Mesothelial cell of epicardium (in vitro differentiated cells): Measurements from ENCODE around the gene CSRNP2. TPM values are rescaled to one million over a fixed set of nuclear protein-coding genes. Genes with fewer than 3 reads are reported as not detected.
"Not testable (repeated sequence)": the region's sequence is repeated elsewhere in the genome, so short reads cannot be mapped to it uniquely, and the experiment has no call there.

Experiments used
- DNase-seq, 2 experiments: peaks; one replicate each; pipeline ENCODE4 v3.0.0; 2021; ENCODE audit warnings: low spot score in 2 of 2; ENCODE audit not compliant: unreplicated experiment in 2 of 2
- H3K27ac Mint-ChIP-seq: 2 replicates; pipeline ENCODE4 v1.8.0; 2021; ENCODE audit warnings: mixed read lengths
- H3K27me3 Mint-ChIP-seq: 2 replicates; pipeline ENCODE4 v1.8.0; 2021; ENCODE audit warnings: low read depth, mixed read lengths
- H3K36me3 Mint-ChIP-seq: 2 replicates; pipeline ENCODE4 v1.8.0; 2021; ENCODE audit warnings: mixed read lengths
- H3K4me1 Mint-ChIP-seq: 2 replicates; pipeline ENCODE4 v1.8.0; 2021; ENCODE audit warnings: mixed read lengths
- H3K4me3 Mint-ChIP-seq: 2 replicates; pipeline ENCODE4 v1.8.0; 2021; ENCODE audit warnings: mild to moderate bottlenecking, moderate library complexity, mixed read lengths
- H3K9me3 Mint-ChIP-seq: 2 replicates; pipeline ENCODE4 v1.8.0; 2021; ENCODE audit warnings: mixed read lengths
- CTCF ChIP-seq: fragments of 200-600 bp; sonication (generic); IDR thresholded peaks from one replicate; pipeline ENCODE4 v1.5.0; 2021; ENCODE audit warnings: antibody characterized with exemption; ENCODE audit not compliant: unreplicated experiment
- total RNA-seq: library from RNA; stranded (reverse); gene quantifications from 3 replicates; pipeline ENCODE4 v1.2.1, GENCODE V29; 2021

CSRNP2 gene
- total RNA-seq, 1 donor from 2014 or later = 50.5 TPM

DNA sequence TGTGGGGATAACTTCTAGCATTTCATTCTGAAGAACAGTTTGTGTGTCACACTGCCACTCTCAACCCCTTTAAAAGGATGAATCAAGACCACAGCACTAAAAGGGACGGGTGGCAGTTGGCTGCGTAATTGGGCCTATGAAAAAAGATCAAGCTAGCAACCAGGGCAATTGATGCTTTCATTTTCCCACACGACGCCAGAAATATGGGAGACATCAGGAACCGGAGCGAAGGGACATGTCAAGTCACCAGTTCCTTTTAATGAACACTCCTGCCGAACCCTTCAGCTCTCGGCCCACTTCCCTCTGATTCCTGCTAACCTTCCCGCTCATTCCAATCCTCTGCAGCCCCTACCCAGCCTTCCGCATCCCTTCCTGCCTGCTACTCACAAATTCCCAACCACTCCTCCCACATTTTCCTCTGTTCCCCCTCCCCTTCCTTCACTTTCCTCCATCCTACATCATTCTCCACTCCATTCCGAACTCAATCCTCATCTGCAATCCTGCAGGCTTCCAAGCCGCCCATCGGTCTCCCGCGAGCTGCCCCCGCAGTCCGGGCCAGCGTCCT is 753 bp downstream of the CSRNP2 start:
- TF ChIP-seq CTCF = no peak

DNA sequence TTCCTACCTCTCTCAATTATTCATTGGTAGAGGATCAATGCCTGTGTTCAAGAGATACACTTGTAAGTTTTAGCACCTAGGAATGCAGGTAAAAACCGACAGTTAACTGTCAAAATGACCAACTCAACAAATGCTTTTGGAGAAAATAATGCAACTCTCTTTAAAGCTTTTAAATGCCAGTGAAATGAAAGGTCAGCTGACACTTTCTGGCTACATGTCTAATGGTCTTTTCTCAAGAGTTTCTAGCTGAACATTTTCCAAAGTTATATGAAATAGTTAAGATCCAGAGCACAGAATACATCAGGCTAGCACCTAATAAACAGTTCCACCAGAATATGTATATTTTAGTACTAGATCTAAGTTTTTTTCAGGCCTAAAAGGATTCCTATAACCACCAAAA is 2.0 kb downstream of the CSRNP2 start:
- peak overlapping the region; percentile 91 for H3K4me3 Mint-ChIP-seq

More for the DNA sequence above, 753 bp downstream of the CSRNP2 start:
- Mint-ChIP-seq H3K27ac (peak overlapping the region; percentile 87), H3K9me3 (no peaks in the 10 kb centered on the region), H3K4me3 (peak overlapping the region; percentile 91), H3K4me1 (peaks cover 38% of the 10 kb centered on the region), H3K27me3 (no peaks in the 10 kb centered on the region), H3K36me3 (peaks cover 7% of the 10 kb centered on the region)
- peak in 1 of 2 experiments; percentile 41 for DNase-seq

DNA sequence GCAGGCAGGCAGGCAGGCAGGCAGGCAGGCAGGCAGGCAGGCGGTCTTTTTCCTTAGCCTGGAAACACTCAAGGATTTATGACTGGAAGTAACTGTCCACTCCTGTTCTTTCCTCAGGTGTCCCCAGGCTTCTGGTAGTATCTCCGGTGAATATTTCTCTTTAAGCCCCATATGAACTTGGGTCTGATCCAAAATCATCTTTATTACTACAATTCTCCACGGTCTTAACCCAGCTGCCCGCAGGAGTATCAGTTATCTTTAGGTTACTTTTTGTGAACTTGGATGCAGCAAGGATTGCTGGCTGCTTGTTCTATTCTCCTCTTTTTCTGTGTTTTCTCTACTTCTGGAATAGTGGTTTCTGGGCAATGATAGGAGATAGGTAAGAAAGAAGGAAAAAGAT is 3.3 kb downstream of the CSRNP2 start:
- no peaks in the 10 kb centered on the region for H3K9me3 Mint-ChIP-seq
- TF ChIP-seq CTCF = no peak
- peak overlapping the region; percentile 66 for H3K27ac Mint-ChIP-seq
- H3K4me3 Mint-ChIP-seq = no peak overlapping the region
- DNase-seq = no peak
- peaks cover 7% of the 10 kb centered on the region for H3K36me3 Mint-ChIP-seq
- H3K27me3 Mint-ChIP-seq = no peaks in the 10 kb centered on the region
- H3K4me1 Mint-ChIP-seq = peaks cover 39% of the 10 kb centered on the region

More for the DNA sequence above, 2.0 kb downstream of the CSRNP2 start:
- H3K9me3 Mint-ChIP-seq = no peaks in the 10 kb centered on the region
- DNase-seq = no peak
- H3K36me3 Mint-ChIP-seq = peaks cover 7% of the 10 kb centered on the region
- peaks cover 39% of the 10 kb centered on the region for H3K4me1 Mint-ChIP-seq
- H3K27me3 Mint-ChIP-seq = no peaks in the 10 kb centered on the region
- TF ChIP-seq CTCF = no peak
- no peak overlapping the region for H3K27ac Mint-ChIP-seq

DNA sequence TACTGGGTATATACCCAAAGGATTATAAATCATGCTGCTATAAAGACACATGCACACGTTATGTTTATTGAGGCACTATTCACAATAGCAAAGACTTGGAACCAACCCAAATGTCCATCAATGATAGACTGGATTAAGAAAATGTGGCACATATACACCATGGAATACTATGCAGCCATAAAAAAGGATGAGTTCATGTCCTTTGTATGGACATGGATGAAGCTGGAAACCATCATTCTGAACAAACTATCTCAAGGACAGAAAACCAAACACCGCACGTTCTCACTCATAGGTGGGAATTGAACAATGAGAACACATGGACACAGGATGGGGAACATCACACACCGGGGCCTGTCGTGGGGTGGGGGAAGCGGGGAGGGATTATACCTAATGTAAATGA is 4.5 kb downstream of the CSRNP2 start:
- not testable (repeated sequence) for H3K9me3 Mint-ChIP-seq, H3K4me3 Mint-ChIP-seq, H3K27ac Mint-ChIP-seq, H3K27me3 Mint-ChIP-seq, DNase-seq
- Mint-ChIP-seq H3K36me3 (peaks cover 11% of the 10 kb centered on the region), H3K4me1 (peaks cover 39% of the 10 kb centered on the region)

GRCh38 chr12:51078346-51078745 is 5.0 kb downstream of the CSRNP2 start:
- not testable (repeated sequence) for H3K9me3 Mint-ChIP-seq, H3K4me3 Mint-ChIP-seq, H3K27me3 Mint-ChIP-seq, DNase-seq
- H3K36me3 Mint-ChIP-seq = peaks cover 15% of the 10 kb centered on the region
- H3K4me1 Mint-ChIP-seq = peaks cover 36% of the 10 kb centered on the region
- peak overlapping the region; percentile 73 for H3K27ac Mint-ChIP-seq

- H3K36me3 Mint-ChIP-seq = peaks cover 15% of the 10 kb centered on the region
- TF ChIP-seq CTCF = no peak
- no peaks in the 10 kb centered on the region for H3K9me3 Mint-ChIP-seq
- peak overlapping the region; percentile 73 for H3K27ac Mint-ChIP-seq
- H3K4me3 Mint-ChIP-seq = no peak overlapping the region
- no peak for DNase-seq
- peaks cover 36% of the 10 kb centered on the region for H3K4me1 Mint-ChIP-seq
- no peaks in the 10 kb centered on the region for H3K27me3 Mint-ChIP-seq
Observed at GRCh38 chr12:51077930-51078329, 5.5 kb downstream of the CSRNP2 start.
